A549 (cell line): ENCODE measurements around the gene PKNOX1. TPM values are rescaled to one million over a fixed set of nuclear protein-coding genes. Genes with fewer than 3 reads are reported as not detected.
"Not testable (repeated sequence)": the region's sequence is repeated elsewhere in the genome, so short reads cannot be mapped to it uniquely, and the experiment has no call there.

Source experiments
- ATAC-seq, 2 experiments: fragments of 200-7000 bp in 1 of 2; fragments of >200 bp in 1 of 2; cut with Nextera tagmentation in 1 of 2; cut with Tn5 transposase in 1 of 2; 3 replicates each; pipeline versions ENCODE4 v1.8.0 to v1.9.1; 2018 to 2020; ENCODE audit warnings: mild to moderate bottlenecking in 1 of 2, moderate library complexity in 1 of 2
- CTCF ChIA-PET: fragments of 300-600 bp; sonication (Branson Sonifier 250); formaldehyde crosslinking; extraction: SDS; loops from one replicate; lab custom pipeline; 2021; ENCODE audit warnings: antibody characterized with exemption, inconsistent platforms; lab: Yijun Ruan, JAX
- POLR2A ChIA-PET: fragments of 350-600 bp; formaldehyde crosslinking; extraction: SDS; loops from one replicate; lab custom pipeline; 2021; ENCODE audit warnings: antibody characterized with exemption, inconsistent platforms; lab: Yijun Ruan, JAX
- DNase-seq, 2 experiments: peaks; one replicate each; pipeline versions ENCODE4 v3.0.0 to v3.0.0-alpha.2; 2011 to 2016; ENCODE audit warnings: low read depth in 1 of 2, low spot score in 1 of 2
- FAIRE-seq: peaks from 2 replicates; lab custom pipeline; 2011; peaks lifted over from hg19 to GRCh38; lab: Jason Lieb, UNC
- H3K27ac ChIP-seq, 2 experiments: fragments of >200 bp; sonication (Bioruptor Twin); formaldehyde crosslinking; 3 replicates each; pipeline ENCODE4 v1.5.1; 2016 to 2017
- H3K4me1 ChIP-seq: fragments of >200 bp; sonication (Bioruptor Twin); formaldehyde crosslinking; 3 replicates; pipeline ENCODE4 v1.6.1; 2016
- H3K4me2 ChIP-seq: fragments of >200 bp; sonication (Bioruptor Twin); formaldehyde crosslinking; 3 replicates; pipeline ENCODE4 v1.6.1; 2016
- H3K4me3 ChIP-seq: fragments of >200 bp; sonication (Bioruptor Twin); formaldehyde crosslinking; 3 replicates; pipeline ENCODE4 v1.5.1; 2016
- H3K9me3 ChIP-seq: fragments of >200 bp; sonication (Bioruptor Twin); formaldehyde crosslinking; 3 replicates; pipeline ENCODE4 v1.6.1; 2016
- CBX2 ChIP-seq: fragments of 200-600 bp; sonication (generic); IDR thresholded peaks from 2 replicates; pipeline ENCODE4 v1.6.1; 2016; ENCODE audit warnings: low read depth, mild to moderate bottlenecking, borderline replicate concordance
- EHF ChIP-seq: fragments of 250-450 bp; sonication (Bioruptor Pico); IDR thresholded peaks from 2 replicates; pipeline ENCODE4 v1.5.0; 2020; ENCODE audit warnings: mild to moderate bottlenecking
- FOSL2 ChIP-seq, 2 experiments: fragments of 450-650 bp in 1 of 2; fragments of >200 bp in 1 of 2; sonication (Bioruptor Twin) in 1 of 2; formaldehyde crosslinking; IDR thresholded peaks; 2 replicates each; pipeline versions ENCODE4 v1.5.0 to v1.6.1; 2016 to 2020; ENCODE audit warnings: mild to moderate bottlenecking in 1 of 2, moderate library complexity in 1 of 2
- GATA3 ChIP-seq: IDR thresholded peaks from 2 replicates; pipeline ENCODE4 v1.6.1; 2012; ENCODE audit warnings: borderline replicate concordance
- HEYL ChIP-seq: fragments of 250-450 bp; sonication (Bioruptor Pico); IDR thresholded peaks from 2 replicates; pipeline ENCODE4 v1.8.0; 2021; ENCODE audit warnings: mild to moderate bottlenecking, moderate library complexity
- HOXA7 ChIP-seq: fragments of 250-450 bp; sonication (Bioruptor Pico); IDR thresholded peaks from 2 replicates; pipeline ENCODE4 v1.5.0; 2020; ENCODE audit warnings: mild to moderate bottlenecking, moderate library complexity
- KDM1A ChIP-seq: fragments of 200-600 bp; sonication (generic); IDR thresholded peaks from 2 replicates; pipeline ENCODE4 v1.6.1; 2016; ENCODE audit warnings: low read depth, mild to moderate bottlenecking
- MAFK ChIP-seq: fragments of 450-650 bp; IDR thresholded peaks from 2 replicates; pipeline ENCODE4 v1.6.1; 2014; ENCODE audit not compliant: partially characterized antibody
- MAZ ChIP-seq: fragments of 150-350 bp; IDR thresholded peaks from 2 replicates; pipeline ENCODE4 v1.6.1; 2014; ENCODE audit warnings: antibody characterized with exemption, low read depth, low read length, borderline replicate concordance
- NPAS2 ChIP-seq: fragments of 250-450 bp; sonication (Bioruptor Pico); IDR thresholded peaks from 2 replicates; pipeline ENCODE4 v1.8.0; 2022; ENCODE audit warnings: mild to moderate bottlenecking, moderate library complexity, borderline replicate concordance
- RAD21 ChIP-seq, 2 experiments: fragments of >200 bp in 1 of 2; sonication (Bioruptor Twin) in 1 of 2; formaldehyde crosslinking in 1 of 2; IDR thresholded peaks in 1 of 2; conservative IDR thresholded peaks in 1 of 2; 2 replicates in 1 of 2; 3 replicates in 1 of 2; pipeline ENCODE4 v1.6.1; 2012 to 2018; ENCODE audit warnings: inconsistent platforms in 1 of 2
- ZNF302 ChIP-seq: fragments of 250-450 bp; sonication (Bioruptor Pico); IDR thresholded peaks from 2 replicates; pipeline ENCODE4 v1.9.0; 2021; ENCODE audit warnings: inconsistent platforms, mild to moderate bottlenecking, moderate library complexity
- WGBS: methylation state at CpG from one replicate; pipeline ENCODE4 v1.1.6; 2017; ENCODE audit errors: missing lambda C conversion rate; 5-methylcytosine and 5-hydroxymethylcytosine counted together
- polyA plus RNA-seq, 4 experiments: library from polyadenylated mRNA; depleted of rRNA in 3 of 4; stranded (reverse); fragments of >200 nt; fragmentation: RNase III in 1 of 4; extraction: RNeasy Plus Mini Kit Qiagen cat#74134 plus additional on column Dnase treatment in 1 of 4; gene quantifications; 2 replicates in 3 of 4; 3 replicates in 1 of 4; pipeline ENCODE4 v1.2.3, GENCODE V29; 2011 to 2017
- TF ChIP-seq, protein P1 (sequence below): IDR thresholded peaks from 2 replicates; pipeline ENCODE4 v1.6.1; 2012

Gene PKNOX1
- polyA plus RNA-seq, 2 of the 4 experiments (the other 2 are of a cell fraction) = 3.9 to 16.3 TPM

DNA sequence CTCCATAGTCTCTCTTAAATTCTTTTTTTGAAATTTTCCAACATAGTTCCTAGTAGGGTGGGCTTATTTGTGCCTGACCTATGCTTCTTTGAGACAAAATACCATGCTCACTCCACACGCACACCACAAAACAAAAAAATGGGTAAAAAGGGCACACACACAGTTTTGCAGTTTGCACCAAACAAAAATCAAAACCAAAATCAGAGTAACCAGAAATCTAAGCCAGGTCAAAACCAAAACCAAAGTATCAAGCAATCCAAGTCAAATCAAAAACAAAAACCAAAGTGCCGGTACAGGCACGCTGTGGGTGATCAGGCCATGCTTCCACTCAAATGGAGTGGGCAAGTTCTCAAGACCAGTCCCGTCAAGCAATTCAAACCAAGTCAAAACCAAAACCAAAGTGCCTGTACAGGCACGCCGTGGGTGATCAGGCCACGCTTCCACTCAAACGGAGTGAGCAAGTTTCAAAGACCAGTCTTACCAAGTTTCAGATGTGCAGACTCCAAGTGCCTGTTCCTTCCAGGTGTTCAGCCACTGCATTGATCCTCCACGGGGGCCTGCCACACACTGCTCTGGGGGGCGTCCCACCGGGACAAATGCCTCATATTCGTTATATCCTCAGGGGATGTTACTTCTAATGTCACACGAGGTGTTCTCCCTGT lies 25.1 kb upstream of the PKNOX1 start:
- H3K4me3 ChIP-seq, H3K9me3 ChIP-seq, H3K27ac ChIP-seq, ATAC-seq, CTCF ChIA-PET, H3K4me1 ChIP-seq, DNase-seq, H3K4me2 ChIP-seq, POLR2A ChIA-PET, FAIRE-seq: not testable (repeated sequence)
- WGBS = 56% methylated on average over 13 of the region's 13 CpGs

- WGBS = 67% methylated on average over 9 of the region's 9 CpGs
- CTCF ChIA-PET, DNase-seq, FAIRE-seq, H3K9me3 ChIP-seq, H3K27ac ChIP-seq, H3K4me2 ChIP-seq, H3K4me1 ChIP-seq, POLR2A ChIA-PET, ATAC-seq, H3K4me3 ChIP-seq: not testable (repeated sequence)
Measured at GRCh38 chr21:42951193-42951592, 23.2 kb upstream of the PKNOX1 start.

DNA sequence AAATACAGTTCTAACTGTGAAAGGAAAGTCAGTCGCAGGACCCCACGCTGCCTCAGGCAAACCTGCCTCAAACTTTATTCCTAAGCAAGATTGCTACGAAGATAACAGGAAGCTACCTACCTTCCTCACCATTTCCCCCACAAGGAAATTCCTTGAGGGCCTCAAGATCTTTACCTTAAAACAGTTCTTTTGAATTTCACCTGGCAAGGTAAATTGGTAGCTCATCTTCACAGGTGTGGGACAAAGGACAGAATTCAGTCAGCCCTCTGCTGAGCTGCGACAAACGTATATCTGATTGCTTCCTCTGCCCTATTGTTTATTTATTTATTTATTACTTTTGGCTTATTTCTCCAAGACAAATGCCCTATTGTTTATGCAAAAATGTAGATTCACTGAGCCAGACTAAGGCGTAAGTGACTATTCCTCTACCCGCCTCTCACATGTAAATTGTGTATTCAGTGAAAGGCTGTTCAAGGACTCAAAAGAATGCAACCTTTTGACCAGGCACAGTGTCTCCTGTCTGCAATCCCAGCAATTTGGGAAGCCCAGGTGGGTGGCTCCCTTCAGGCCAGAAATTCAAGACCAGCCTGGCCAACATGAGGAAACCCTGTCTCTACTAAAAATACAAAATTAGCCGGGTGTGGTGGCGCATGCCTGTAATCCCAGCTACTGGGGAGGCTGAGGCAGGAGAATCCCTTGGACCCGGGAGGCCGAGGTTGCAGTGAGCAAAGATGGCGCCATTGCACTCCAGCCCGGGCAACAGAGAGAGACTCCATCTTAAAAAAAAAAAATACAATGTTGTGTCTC lies 17.3 kb upstream of the PKNOX1 start:
- 86% methylated on average over 12 of the region's 13 CpGs for WGBS
- H3K27ac ChIP-seq = no peak overlapping the region
- no peaks in the 10 kb centered on the region for H3K4me1 ChIP-seq
- POLR2A ChIA-PET = no interaction called here
- CTCF ChIA-PET = interaction anchor here (0.7 kb wide), 2 partner anchors 77 to 856 kb away, joined by 3 read pairs; no protein-coding TSS in a partner anchor
- H3K4me2 ChIP-seq = no peak overlapping the region
- DNase-seq = no peak
- FAIRE-seq = no peak
- H3K4me3 ChIP-seq = no peak overlapping the region
- TF ChIP-seq ZNF302 (CRISPR knock-in tag) = no peak
- TF ChIP-seq, all 56 proteins: peak for 0
- H3K9me3 ChIP-seq = no peaks in the 10 kb centered on the region
- peak; percentile 84 to 89 for ATAC-seq

GRCh38 chr21:42958122-42958521 lies 16.2 kb upstream of the PKNOX1 start:
- DNase-seq, ATAC-seq, H3K9me3 ChIP-seq, POLR2A ChIA-PET, FAIRE-seq, H3K27ac ChIP-seq, H3K4me1 ChIP-seq, H3K4me2 ChIP-seq, H3K4me3 ChIP-seq: not testable (repeated sequence)
- CTCF ChIA-PET = interaction anchor here (0.7 kb wide), 1 partner anchor 76 kb away, joined by 3 read pairs; no protein-coding TSS in a partner anchor
- 84% methylated on average over 6 of the region's 6 CpGs for WGBS

- POLR2A ChIA-PET = no interaction called here
- no peak for FAIRE-seq
- TF ChIP-seq GATA3 = no peak
- no peak for TF ChIP-seq MAZ
- no peak for TF ChIP-seq FOSL2 (IDR thresholded peaks at IDR 0.05)
- no peak for TF ChIP-seq FOSL2 (CRISPR knock-in tag; IDR thresholded peaks at IDR 0.05)
- no peak for TF ChIP-seq MAFK
- TF ChIP-seq HEYL = no peak
- TF ChIP-seq CBX2 = no peak
- no peak for TF ChIP-seq RAD21 (conservative IDR thresholded peaks at IDR 0.05 in 1 of 2, IDR thresholded peaks at IDR 0.05 in 1 of 2)
- no peak for TF ChIP-seq ZNF302 (CRISPR knock-in tag)
- no peak for TF ChIP-seq KDM1A
- TF ChIP-seq, protein P1, sequence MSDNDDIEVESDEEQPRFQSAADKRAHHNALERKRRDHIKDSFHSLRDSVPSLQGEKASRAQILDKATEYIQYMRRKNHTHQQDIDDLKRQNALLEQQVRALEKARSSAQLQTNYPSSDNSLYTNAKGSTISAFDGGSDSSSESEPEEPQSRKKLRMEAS = no peak
- TF ChIP-seq NPAS2 (CRISPR knock-in tag) = no peak
- TF ChIP-seq EHF (CRISPR knock-in tag) = no peak
- no peak for TF ChIP-seq HOXA7 (CRISPR knock-in tag)
- TF ChIP-seq, all 56 proteins: peak for 0
- CTCF ChIA-PET = interaction anchor here (0.7 kb wide), 1 partner anchor 1081 kb away, joined by 3 read pairs; no protein-coding TSS in a partner anchor
- DNase-seq (no peak), ATAC-seq (no peak)
- no peak overlapping the region for H3K27ac ChIP-seq
- H3K9me3 ChIP-seq = no peaks in the 10 kb centered on the region
- no peak overlapping the region for H3K4me3 ChIP-seq
- no peak overlapping the region for H3K4me2 ChIP-seq
- 66% methylated on average over 3 of the region's 3 CpGs for WGBS
- H3K4me1 ChIP-seq = no peaks in the 10 kb centered on the region
Measured at GRCh38 chr21:42959728-42960127, 14.6 kb upstream of the PKNOX1 start.
